CD4-positive, alpha-beta T cell (primary cell): Measurements from ENCODE around the gene FAM50A. TPM values are rescaled to one million over a fixed set of nuclear protein-coding genes. Genes with fewer than 3 reads are reported as not detected.

Source experiments
- ATAC-seq: fragments of 200-7000 bp; cut with Tn5 transposase; one replicate; pipeline ENCODE4 v1.10.0; 2022; ENCODE audit warnings: mild to moderate bottlenecking; ENCODE audit not compliant: poor library complexity
- CTCF ChIA-PET: fragments of 350-600 bp; sonication (Branson Sonifier 250); formaldehyde crosslinking; loops from one replicate; lab custom pipeline; 2021; ENCODE audit warnings: antibody characterized with exemption, inconsistent platforms; lab: Charles Lee
- POLR2A ChIA-PET: fragments of 350-600 bp; sonication (Branson Sonifier 250); formaldehyde crosslinking; loops from one replicate; lab custom pipeline; 2021; ENCODE audit warnings: antibody characterized with exemption, inconsistent platforms; lab: Charles Lee
- DNase-seq, 14 experiments: peaks; one replicate each; pipeline ENCODE4 v3.0.0-alpha.2; 2013 to 2020; ENCODE audit warnings: mixed read lengths in 2 of 14
- H3K27ac ChIP-seq, 2 donors: one replicate each; pipeline versions ENCODE4 v1.5.1 to v1.7.0; 2013; ENCODE audit warnings: low read length in 2 of 2, low read depth in 1 of 2, mild to moderate bottlenecking in 1 of 2
- H3K27me3 ChIP-seq, 2 experiments: 1 replicate in 1 of 2; 2 replicates in 1 of 2; pipeline versions ENCODE4 v1.6.1 to v1.7.0; 2013; ENCODE audit warnings: low read length in 2 of 2, control low read depth in 1 of 2, mild to moderate bottlenecking in 1 of 2, moderate library complexity in 1 of 2; ENCODE audit not compliant: insufficient read depth in 2 of 2, control insufficient read depth in 1 of 2
- H3K36me3 ChIP-seq: one replicate; pipeline ENCODE4 v1.6.1; 2013; ENCODE audit warnings: low read length, control low read depth; ENCODE audit not compliant: insufficient read depth
- H3K4me1 ChIP-seq: one replicate; pipeline ENCODE4 v1.6.1; 2013; ENCODE audit warnings: low read length, control low read depth; ENCODE audit not compliant: insufficient read depth
- H3K4me3 ChIP-seq: one replicate; pipeline ENCODE4 v1.5.1; 2013; ENCODE audit warnings: mild to moderate bottlenecking, low read length, moderate library complexity
- H3K9me3 ChIP-seq, 2 experiments: 1 replicate in 1 of 2; 2 replicates in 1 of 2; pipeline versions ENCODE4 v1.6.1 to v1.7.0; 2013; ENCODE audit warnings: low read length in 2 of 2, mild to moderate bottlenecking in 2 of 2, control low read depth in 1 of 2, moderate library complexity in 1 of 2; ENCODE audit not compliant: control insufficient read depth in 1 of 2, insufficient read depth in 1 of 2
- H3K27ac Mint-ChIP-seq: one replicate; pipeline ENCODE4 v1.8.0; 2020; ENCODE audit warnings: mixed read lengths
- H3K27me3 Mint-ChIP-seq: one replicate; pipeline ENCODE4 v1.8.0; 2021; ENCODE audit warnings: mixed read lengths
- H3K36me3 Mint-ChIP-seq: one replicate; pipeline ENCODE4 v1.8.0; 2021; ENCODE audit warnings: low read depth, mixed read lengths
- H3K4me1 Mint-ChIP-seq: one replicate; pipeline ENCODE4 v1.8.0; 2021; ENCODE audit warnings: low read depth, mixed read lengths
- H3K4me3 Mint-ChIP-seq: one replicate; pipeline ENCODE4 v1.8.0; 2020; ENCODE audit warnings: mild to moderate bottlenecking, mixed read lengths
- H3K9me3 Mint-ChIP-seq: one replicate; pipeline ENCODE4 v1.8.0; 2020; ENCODE audit warnings: mixed read lengths
- intact Hi-C, 2 experiments: fragments of 100-400 bp; cut with DNase I in 1 of 2; cut with micrococcal nuclease in 1 of 2; formaldehyde crosslinking; loops; one replicate each; pipeline versions ENCODE4 v1.15.1 to v1.9.0; 2023 to 2025; cut with DNase I, micrococcal nuclease
- total RNA-seq, 174 experiments: library from RNA in 2 of 174; stranded (reverse) in 2 of 174; gene quantifications; one replicate each; pipeline ENCODE4 v1.2.3 and lab custom pipeline; 2021 to 2026
- TF ChIP-seq, protein P1 (sequence below): fragments of 200-600 bp; IDR thresholded peaks from one replicate; pipeline ENCODE4 v1.8.0; 2022; ENCODE audit warnings: antibody characterized with exemption, mild to moderate bottlenecking

The FAM50A gene
- total RNA-seq, 2 experiments from 2014 or later = 42.3 to 49.4 TPM

DNA sequence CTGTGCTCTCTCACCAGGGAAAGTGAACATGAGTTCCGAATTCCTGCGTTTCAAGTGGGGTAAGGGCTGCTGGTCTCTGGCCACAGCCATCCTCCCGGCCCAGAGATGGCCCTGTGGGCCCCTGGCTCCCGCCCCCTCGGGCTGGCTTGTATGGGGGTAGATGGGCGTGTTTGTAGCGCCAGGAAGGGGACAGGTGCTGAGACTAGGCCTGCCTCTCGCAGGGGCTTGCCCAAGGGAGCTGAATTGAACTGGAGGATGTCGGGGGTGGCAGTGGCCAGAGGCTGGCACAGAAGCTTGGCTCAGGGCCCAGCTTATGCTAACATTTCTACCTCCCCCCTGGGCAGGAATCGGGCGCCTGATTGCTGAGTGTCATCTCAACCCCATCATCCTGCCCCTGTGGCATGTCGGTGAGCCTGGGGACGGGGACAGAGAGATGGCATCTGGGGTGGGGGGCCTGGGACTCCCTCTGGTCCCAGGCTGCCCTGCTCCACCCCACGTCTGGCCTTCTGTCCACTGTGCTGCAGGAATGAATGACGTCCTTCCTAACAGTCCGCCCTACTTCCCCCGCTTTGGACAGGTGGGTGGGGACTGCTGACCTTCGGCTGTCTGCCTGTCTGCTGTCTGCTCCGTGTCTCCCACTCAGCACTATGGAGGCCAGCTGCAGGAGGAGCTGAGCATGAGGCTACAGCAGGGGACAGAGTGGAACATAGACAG is 24.1 kb upstream of the FAM50A start:
- DNase-seq (peak in 1 of 14 experiments; percentile 1), ATAC-seq (no peak)
- Histone ChIP-seq H3K36me3 (peaks cover 13% of the 10 kb centered on the region), H3K9me3 (no peaks in the 10 kb centered on the region), H3K4me1 (no peaks in the 10 kb centered on the region), H3K4me3 (no peak overlapping the region), H3K27ac (no peak overlapping the region), H3K27me3 (no peaks in the 10 kb centered on the region)
- CTCF ChIA-PET = no interaction called here
- no peak overlapping the region for H3K4me3 Mint-ChIP-seq
- no peaks in the 10 kb centered on the region for H3K4me1 Mint-ChIP-seq
- peaks cover 10% of the 10 kb centered on the region for H3K36me3 Mint-ChIP-seq
- TF ChIP-seq, protein P1, sequence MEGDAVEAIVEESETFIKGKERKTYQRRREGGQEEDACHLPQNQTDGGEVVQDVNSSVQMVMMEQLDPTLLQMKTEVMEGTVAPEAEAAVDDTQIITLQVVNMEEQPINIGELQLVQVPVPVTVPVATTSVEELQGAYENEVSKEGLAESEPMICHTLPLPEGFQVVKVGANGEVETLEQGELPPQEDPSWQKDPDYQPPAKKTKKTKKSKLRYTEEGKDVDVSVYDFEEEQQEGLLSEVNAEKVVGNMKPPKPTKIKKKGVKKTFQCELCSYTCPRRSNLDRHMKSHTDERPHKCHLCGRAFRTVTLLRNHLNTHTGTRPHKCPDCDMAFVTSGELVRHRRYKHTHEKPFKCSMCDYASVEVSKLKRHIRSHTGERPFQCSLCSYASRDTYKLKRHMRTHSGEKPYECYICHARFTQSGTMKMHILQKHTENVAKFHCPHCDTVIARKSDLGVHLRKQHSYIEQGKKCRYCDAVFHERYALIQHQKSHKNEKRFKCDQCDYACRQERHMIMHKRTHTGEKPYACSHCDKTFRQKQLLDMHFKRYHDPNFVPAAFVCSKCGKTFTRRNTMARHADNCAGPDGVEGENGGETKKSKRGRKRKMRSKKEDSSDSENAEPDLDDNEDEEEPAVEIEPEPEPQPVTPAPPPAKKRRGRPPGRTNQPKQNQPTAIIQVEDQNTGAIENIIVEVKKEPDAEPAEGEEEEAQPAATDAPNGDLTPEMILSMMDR = no peak
- H3K9me3 Mint-ChIP-seq = no peaks in the 10 kb centered on the region
- H3K27ac Mint-ChIP-seq = no peak overlapping the region
- POLR2A ChIA-PET = no interaction called here
- intact Hi-C loops = no loop called here
- no peaks in the 10 kb centered on the region for H3K27me3 Mint-ChIP-seq

DNA sequence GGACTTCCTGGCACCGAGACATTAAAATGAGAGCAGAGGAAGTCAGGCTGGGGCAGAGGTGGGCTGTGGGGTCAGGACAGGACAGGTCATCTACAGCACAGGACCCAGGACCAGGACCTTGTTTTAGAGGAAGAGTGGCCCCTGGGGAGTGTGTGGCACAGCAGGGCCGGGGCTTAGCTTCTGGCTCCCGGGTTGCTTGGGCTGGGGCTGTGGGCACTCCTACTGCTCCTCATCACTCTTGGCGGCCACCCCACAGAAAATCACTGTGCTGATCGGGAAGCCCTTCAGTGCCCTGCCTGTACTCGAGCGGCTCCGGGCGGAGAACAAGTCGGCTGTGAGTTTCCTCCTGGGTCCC is 23.6 kb upstream of the FAM50A start:
- Mint-ChIP-seq H3K36me3 (peaks cover 6% of the 10 kb centered on the region), H3K4me3 (no peak overlapping the region), H3K9me3 (no peaks in the 10 kb centered on the region), H3K4me1 (no peaks in the 10 kb centered on the region), H3K27me3 (no peaks in the 10 kb centered on the region), H3K27ac (no peak overlapping the region)
- ChIA-PET POLR2A (interaction anchor here (1.1 kb wide), 1 partner anchor 95 kb away, joined by 3 read pairs; the partner anchor contains the start of gene FAM3A), CTCF (interaction anchor here (0.9 kb wide), 1 partner anchor 22 kb away, joined by 3 read pairs; the partner anchor contains the start of gene RPL10)
- no peaks in the 10 kb centered on the region for H3K9me3 ChIP-seq
- H3K4me3 ChIP-seq = no peak overlapping the region
- H3K4me1 ChIP-seq = no peaks in the 10 kb centered on the region
- no peaks in the 10 kb centered on the region for H3K27me3 ChIP-seq
- H3K36me3 ChIP-seq = peaks cover 13% of the 10 kb centered on the region
- ATAC-seq (no peak), DNase-seq (no peak)
- TF ChIP-seq, protein P1 = no peak
- intact Hi-C loops = no loop called here
- H3K27ac ChIP-seq = no peak overlapping the region

DNA sequence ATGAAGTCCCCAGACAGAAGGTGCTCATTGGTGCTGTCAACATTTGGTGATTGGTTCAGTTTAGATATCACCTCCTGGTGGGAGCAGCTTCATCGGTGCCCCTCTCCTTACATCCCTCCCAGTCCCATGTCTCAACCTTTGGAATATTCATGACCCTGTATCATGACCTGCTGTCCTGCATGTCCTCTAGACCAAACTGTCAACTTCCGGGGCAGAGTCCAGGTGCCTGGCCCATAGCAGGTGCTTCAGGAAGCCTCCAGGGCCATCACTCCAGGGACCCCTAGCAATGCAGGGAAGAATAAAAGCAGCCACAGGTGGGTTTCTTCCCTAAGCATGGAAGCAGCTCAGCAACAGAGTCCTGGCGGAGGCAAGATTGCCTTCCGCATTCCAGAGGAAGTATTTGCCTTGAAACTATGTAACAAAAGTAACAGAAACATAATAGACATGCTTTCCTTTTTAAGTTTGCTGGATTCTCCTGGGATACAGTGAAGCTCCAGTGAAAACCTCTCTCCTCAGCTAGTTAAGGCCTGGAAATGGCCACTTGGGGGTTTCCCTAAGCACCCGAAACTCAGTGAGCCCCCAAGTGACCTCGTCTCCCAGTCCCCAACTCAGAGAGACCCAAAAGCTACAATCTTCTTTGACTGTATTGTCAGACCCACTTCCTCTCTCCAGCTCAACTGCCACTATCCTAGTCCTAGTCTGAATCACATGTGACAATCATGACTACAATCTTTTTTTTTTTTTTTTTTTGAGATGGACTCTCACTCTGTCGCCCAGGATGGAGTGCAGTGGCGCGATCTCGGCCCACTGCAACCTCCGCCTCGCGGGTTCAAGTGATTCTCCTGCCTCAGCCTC is 16.8 kb upstream of the FAM50A start:
- CTCF ChIA-PET = interaction anchor here (1.1 kb wide), 1 partner anchor 28 kb away, joined by 4 read pairs; no protein-coding TSS in a partner anchor
- Mint-ChIP-seq H3K27ac (no peak overlapping the region), H3K27me3 (no peaks in the 10 kb centered on the region), H3K4me3 (peak overlapping the region; percentile 56), H3K9me3 (no peaks in the 10 kb centered on the region), H3K36me3 (peaks cover 7% of the 10 kb centered on the region), H3K4me1 (peaks cover 30% of the 10 kb centered on the region)
- TF ChIP-seq, protein P1 = no peak
- no peak for ATAC-seq
- intact Hi-C loops = loop anchor here in 1 of 2 experiments (2.0 kb wide), 1 partner anchor 26 kb away; no protein-coding TSS in a partner anchor
- Histone ChIP-seq H3K36me3 (peaks cover 7% of the 10 kb centered on the region), H3K27me3 (no peaks in the 10 kb centered on the region), H3K4me1 (peaks cover 29% of the 10 kb centered on the region), H3K27ac (no peak overlapping the region), H3K9me3 (no peaks in the 10 kb centered on the region), H3K4me3 (no peak overlapping the region)
- POLR2A ChIA-PET = interaction anchor here (0.8 to 2.4 kb wide), 3 partner anchors 26 to 100 kb away, joined by 3 to 7 read pairs (median 3); no protein-coding TSS in a partner anchor
- DNase-seq = no peak
